OCI-LY3 (cell line): ENCODE data around the gene LRRC31.

Source experiments
- CTCF ChIP-seq: fragments of 200-600, 300-600 bp; sonication (generic); IDR thresholded peaks from 2 replicates; pipeline ENCODE4 v1.5.1; 2014; ENCODE audit warnings: antibody characterized with exemption, low read length, low read depth
- EZH2phosphoT487 ChIP-seq: fragments of 200-600 bp; shearing (Covaris generic); IDR thresholded peaks from 2 replicates; pipeline ENCODE4 v1.6.1; 2018; ENCODE audit warnings: antibody characterized with exemption, mixed run types, low read depth

GRCh38 chr3:169827712-169828111 is 42.0 kb downstream of the LRRC31 start:
- TF ChIP-seq CTCF (no peak), EZH2phosphoT487 (no peak)
